ENCODE data around the gene PRKG1. TPM values are rescaled to one million over a fixed set of nuclear protein-coding genes. Genes with fewer than 3 reads are reported as not detected.

The PRKG1 gene
- total RNA-seq, 1 donor from 2014 or later = 26.4 TPM

DNA sequence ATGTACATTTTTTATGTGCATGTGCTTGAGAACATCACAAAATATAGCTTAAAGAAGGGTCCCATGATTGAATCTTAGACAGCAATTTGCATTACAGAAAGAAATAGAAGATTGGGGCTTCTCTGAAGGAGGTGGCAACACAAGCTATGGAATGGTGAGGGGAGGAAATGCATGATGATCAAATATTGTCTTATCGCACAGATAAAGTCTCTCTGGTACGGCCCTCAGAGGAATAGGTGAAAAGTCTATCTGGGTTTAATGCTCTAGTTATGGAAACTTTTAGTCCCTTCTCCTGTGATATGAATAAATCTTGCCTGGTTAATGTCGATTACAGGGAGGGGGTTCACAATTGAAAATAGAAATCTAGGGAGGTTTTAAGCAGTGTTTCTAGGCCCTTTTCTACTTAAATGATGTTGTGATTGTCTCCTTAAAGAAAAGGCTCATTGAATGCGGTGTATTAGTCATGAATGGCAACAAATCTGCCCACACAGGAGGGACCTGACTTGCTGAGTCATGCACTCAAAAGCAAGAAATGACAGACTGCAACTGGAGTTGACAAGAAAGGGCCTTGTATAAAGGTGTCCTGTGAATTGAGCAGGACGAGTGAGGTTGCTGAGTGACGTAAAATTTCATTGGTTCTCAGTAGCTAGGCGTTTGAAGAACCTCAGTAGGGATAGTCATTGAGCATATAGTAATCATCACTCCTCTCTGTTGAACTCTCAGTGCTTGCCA lies 758.5 kb downstream of the PRKG1 start:
- H3K27me3 ChIP-seq = no peaks in the 10 kb centered on the region
- H3K4me2 ChIP-seq = no peak overlapping the region
- no peak overlapping the region for H3K9ac ChIP-seq
- H4K20me1 ChIP-seq (ENCODE audit: low read depth) = no peaks in the 10 kb centered on the region
- H3K9me3 Mint-ChIP-seq = peaks cover 17% of the 10 kb centered on the region
- H3K36me3 Mint-ChIP-seq = no peaks in the 10 kb centered on the region
- no peak overlapping the region for H3K4me3 Mint-ChIP-seq
- peak overlapping the region; percentile 76 for H3K27ac ChIP-seq
- H3K36me3 ChIP-seq = peaks cover 13% of the 10 kb centered on the region
- no peak overlapping the region for H2AFZ ChIP-seq (replicated peaks)
- no peaks in the 10 kb centered on the region for H3K79me2 ChIP-seq (ENCODE audit: low read depth)
- peaks cover 6% of the 10 kb centered on the region for H3K4me1 Mint-ChIP-seq
- peaks cover 29% of the 10 kb centered on the region for H3F3A ChIP-seq (ENCODE audit: low read depth)
- no peak for TF ChIP-seq EZH2 (IDR thresholded peaks at IDR 0.05)
- TF ChIP-seq, protein P1, sequence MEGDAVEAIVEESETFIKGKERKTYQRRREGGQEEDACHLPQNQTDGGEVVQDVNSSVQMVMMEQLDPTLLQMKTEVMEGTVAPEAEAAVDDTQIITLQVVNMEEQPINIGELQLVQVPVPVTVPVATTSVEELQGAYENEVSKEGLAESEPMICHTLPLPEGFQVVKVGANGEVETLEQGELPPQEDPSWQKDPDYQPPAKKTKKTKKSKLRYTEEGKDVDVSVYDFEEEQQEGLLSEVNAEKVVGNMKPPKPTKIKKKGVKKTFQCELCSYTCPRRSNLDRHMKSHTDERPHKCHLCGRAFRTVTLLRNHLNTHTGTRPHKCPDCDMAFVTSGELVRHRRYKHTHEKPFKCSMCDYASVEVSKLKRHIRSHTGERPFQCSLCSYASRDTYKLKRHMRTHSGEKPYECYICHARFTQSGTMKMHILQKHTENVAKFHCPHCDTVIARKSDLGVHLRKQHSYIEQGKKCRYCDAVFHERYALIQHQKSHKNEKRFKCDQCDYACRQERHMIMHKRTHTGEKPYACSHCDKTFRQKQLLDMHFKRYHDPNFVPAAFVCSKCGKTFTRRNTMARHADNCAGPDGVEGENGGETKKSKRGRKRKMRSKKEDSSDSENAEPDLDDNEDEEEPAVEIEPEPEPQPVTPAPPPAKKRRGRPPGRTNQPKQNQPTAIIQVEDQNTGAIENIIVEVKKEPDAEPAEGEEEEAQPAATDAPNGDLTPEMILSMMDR (IDR thresholded peaks at IDR 0.05) = no peak
- TF ChIP-seq EZH2phosphoT487 (IDR thresholded peaks at IDR 0.05) = no peak
- H3K9me3 ChIP-seq (ENCODE audit: low read depth) = peaks cover 9% of the 10 kb centered on the region
- no peak overlapping the region for H3K27ac Mint-ChIP-seq
- H3K4me3 ChIP-seq = no peak overlapping the region
- no peaks in the 10 kb centered on the region for H3K27me3 Mint-ChIP-seq (ENCODE audit: insufficient read depth, low read depth)
- DNase-seq (ENCODE audit: low spot score) = peak; percentile 16
- peaks cover 12% of the 10 kb centered on the region for H3K4me1 ChIP-seq

DNA sequence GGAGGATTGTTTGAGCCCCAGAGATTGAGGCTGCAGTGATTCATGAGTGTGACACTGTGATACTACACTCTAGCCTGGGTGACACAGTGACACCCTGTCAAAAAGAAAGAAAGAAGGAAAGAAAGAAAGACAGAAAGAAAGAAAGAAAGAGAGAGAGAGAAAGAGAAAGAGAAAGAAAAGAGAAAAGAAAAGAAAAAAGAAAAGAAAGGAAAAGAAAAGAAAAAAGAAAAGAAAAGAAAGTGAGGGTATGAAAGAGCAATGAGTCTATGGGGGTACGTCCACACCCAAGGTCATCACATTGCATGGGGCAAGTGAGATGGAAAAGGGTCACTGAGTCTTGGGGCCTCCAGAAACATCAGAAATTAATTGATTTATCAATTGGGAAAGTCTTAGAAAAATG lies 760.3 kb downstream of the PRKG1 start:
- Mint-ChIP-seq H3K27ac (no peak overlapping the region), H3K27me3 (ENCODE audit: insufficient read depth, low read depth) (no peaks in the 10 kb centered on the region), H3K4me3 (no peak overlapping the region), H3K36me3 (no peaks in the 10 kb centered on the region), H3K4me1 (peaks cover 11% of the 10 kb centered on the region), H3K9me3 (peaks cover 17% of the 10 kb centered on the region)
- no peaks in the 10 kb centered on the region for H3K79me2 ChIP-seq (ENCODE audit: low read depth)
- DNase-seq (ENCODE audit: low spot score) = no peak
- H2AFZ ChIP-seq (replicated peaks) = no peak overlapping the region
- peak overlapping the region; percentile 47 for H3K27ac ChIP-seq
- H3K4me1 ChIP-seq = peaks cover 29% of the 10 kb centered on the region
- no peaks in the 10 kb centered on the region for H4K20me1 ChIP-seq (ENCODE audit: low read depth)
- H3F3A ChIP-seq (ENCODE audit: low read depth) = peaks cover 47% of the 10 kb centered on the region
- H3K36me3 ChIP-seq = peaks cover 13% of the 10 kb centered on the region
- H3K4me2 ChIP-seq = no peak overlapping the region
- no peak overlapping the region for H3K4me3 ChIP-seq
- peaks cover 9% of the 10 kb centered on the region for H3K9me3 ChIP-seq (ENCODE audit: low read depth)
- no peak overlapping the region for H3K9ac ChIP-seq
- H3K27me3 ChIP-seq = no peaks in the 10 kb centered on the region
- TF ChIP-seq EZH2phosphoT487 (IDR thresholded peaks at IDR 0.05) = no peak

DNA sequence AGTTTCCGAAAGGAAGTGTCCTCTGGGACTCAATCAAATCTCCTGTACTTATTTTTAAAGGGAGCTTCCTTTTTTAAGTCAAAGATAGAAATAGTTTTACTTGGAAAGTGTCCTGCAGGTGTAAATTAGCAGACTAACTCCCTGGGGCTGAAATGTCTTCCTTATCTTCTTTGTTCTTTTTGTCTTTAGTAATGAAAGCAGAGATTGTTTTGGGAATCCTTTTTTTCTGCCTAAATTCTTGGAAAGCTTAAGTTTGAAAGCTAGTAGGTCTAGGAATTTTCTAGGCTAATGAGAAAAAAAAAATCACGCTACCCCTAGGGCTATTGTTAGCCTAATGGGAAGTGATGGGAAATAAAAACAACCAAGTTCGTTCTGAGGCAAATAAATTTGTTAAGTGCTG lies 764.2 kb downstream of the PRKG1 start:
- TF ChIP-seq EZH2 (IDR thresholded peaks at IDR 0.05) = no peak
- no peak for TF ChIP-seq EZH2phosphoT487 (IDR thresholded peaks at IDR 0.05)
- TF ChIP-seq, protein P1 (IDR thresholded peaks at IDR 0.05) = no peak
- no peaks in the 10 kb centered on the region for H3K27me3 Mint-ChIP-seq (ENCODE audit: insufficient read depth, low read depth)
- Histone ChIP-seq H3K36me3 (peaks cover 13% of the 10 kb centered on the region), H3K79me2 (ENCODE audit: low read depth) (no peaks in the 10 kb centered on the region), H3K9me3 (ENCODE audit: low read depth) (peaks cover 9% of the 10 kb centered on the region), H4K20me1 (ENCODE audit: low read depth) (no peaks in the 10 kb centered on the region), H3K27me3 (no peaks in the 10 kb centered on the region), H3K4me1 (peaks cover 38% of the 10 kb centered on the region), H3K27ac (peak overlapping the region; percentile 96), H3K4me3 (peak overlapping the region; percentile 4), H3K9ac (no peak overlapping the region), H3F3A (ENCODE audit: low read depth) (peaks cover 51% of the 10 kb centered on the region), H3K4me2 (peak overlapping the region; percentile 63), H2AFZ (replicated peaks) (no peak overlapping the region)
- peaks cover 6% of the 10 kb centered on the region for H3K4me1 Mint-ChIP-seq
- no peak overlapping the region for H3K4me3 Mint-ChIP-seq
- H3K36me3 Mint-ChIP-seq = no peaks in the 10 kb centered on the region
- peak; percentile 59 for DNase-seq (ENCODE audit: low spot score)
- H3K9me3 Mint-ChIP-seq = peaks cover 21% of the 10 kb centered on the region
- peak overlapping the region; percentile 26 for H3K27ac Mint-ChIP-seq

DNA sequence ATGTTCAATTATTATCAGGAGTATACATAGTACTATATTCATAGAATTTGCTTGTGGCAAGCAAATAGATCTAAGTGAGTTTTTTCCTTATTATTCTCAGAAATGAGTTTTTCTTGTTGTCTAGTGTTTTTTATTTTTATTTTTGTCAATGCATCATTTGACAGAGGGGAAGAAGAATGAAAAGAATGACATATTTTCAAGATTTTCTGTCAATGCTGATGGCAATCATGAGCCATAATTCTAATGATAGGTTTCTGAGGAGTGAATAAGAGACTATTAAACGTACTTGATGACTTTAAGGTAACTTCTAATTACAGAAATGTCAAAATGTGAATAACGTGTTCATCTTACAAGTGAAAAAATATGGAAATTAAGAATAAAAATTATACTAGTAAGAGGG lies 769.7 kb downstream of the PRKG1 start:
- H3K9ac ChIP-seq = no peak overlapping the region
- no peak overlapping the region for H2AFZ ChIP-seq (replicated peaks)
- no peak overlapping the region for H3K4me3 ChIP-seq
- TF ChIP-seq EZH2phosphoT487 (IDR thresholded peaks at IDR 0.05) (no peak), EZH2 (IDR thresholded peaks at IDR 0.05) (no peak)
- TF ChIP-seq, protein P1 (IDR thresholded peaks at IDR 0.05) = no peak
- Mint-ChIP-seq H3K4me3 (no peak overlapping the region), H3K36me3 (no peaks in the 10 kb centered on the region), H3K4me1 (no peaks in the 10 kb centered on the region), H3K9me3 (peaks cover 3% of the 10 kb centered on the region), H3K27me3 (ENCODE audit: insufficient read depth, low read depth) (no peaks in the 10 kb centered on the region), H3K27ac (no peak overlapping the region)
- peaks cover 25% of the 10 kb centered on the region for H3F3A ChIP-seq (ENCODE audit: low read depth)
- no peaks in the 10 kb centered on the region for H3K27me3 ChIP-seq
- H3K4me1 ChIP-seq = peaks cover 33% of the 10 kb centered on the region
- no peaks in the 10 kb centered on the region for H3K36me3 ChIP-seq
- DNase-seq (ENCODE audit: low spot score) = no peak
- no peak overlapping the region for H3K4me2 ChIP-seq
- no peaks in the 10 kb centered on the region for H4K20me1 ChIP-seq (ENCODE audit: low read depth)
- no peaks in the 10 kb centered on the region for H3K9me3 ChIP-seq (ENCODE audit: low read depth)
- no peak overlapping the region for H3K27ac ChIP-seq
- no peaks in the 10 kb centered on the region for H3K79me2 ChIP-seq (ENCODE audit: low read depth)
